ENCODE data around the gene CCDC88C.
"Not testable (repeated sequence)": the region's sequence is repeated elsewhere in the genome, so short reads cannot be mapped to it uniquely, and the experiment has no call there.

Gene CCDC88C

DNA sequence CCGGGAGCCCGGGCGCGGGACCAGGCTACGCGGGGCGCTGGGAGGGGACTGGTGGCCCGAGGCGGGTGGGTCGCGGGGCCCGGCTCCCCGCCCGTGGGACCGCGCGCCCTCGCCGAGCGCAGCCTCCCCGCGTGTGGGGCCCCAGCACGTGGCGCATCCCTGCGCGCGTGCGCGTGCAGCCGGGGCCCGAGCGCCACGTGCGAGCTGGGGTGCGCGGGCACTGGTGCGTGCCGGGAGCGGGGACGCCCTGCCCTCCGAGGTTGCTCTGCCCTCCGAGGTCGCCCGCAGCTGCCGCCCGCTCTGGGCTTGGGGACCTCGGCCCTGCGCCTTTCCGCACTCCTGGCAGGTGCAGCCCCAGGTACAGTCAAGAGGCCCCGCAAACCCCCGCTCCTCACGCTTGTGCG lies 365 bp upstream of the CCDC88C start:
- FAIRE-seq: no peak

DNA sequence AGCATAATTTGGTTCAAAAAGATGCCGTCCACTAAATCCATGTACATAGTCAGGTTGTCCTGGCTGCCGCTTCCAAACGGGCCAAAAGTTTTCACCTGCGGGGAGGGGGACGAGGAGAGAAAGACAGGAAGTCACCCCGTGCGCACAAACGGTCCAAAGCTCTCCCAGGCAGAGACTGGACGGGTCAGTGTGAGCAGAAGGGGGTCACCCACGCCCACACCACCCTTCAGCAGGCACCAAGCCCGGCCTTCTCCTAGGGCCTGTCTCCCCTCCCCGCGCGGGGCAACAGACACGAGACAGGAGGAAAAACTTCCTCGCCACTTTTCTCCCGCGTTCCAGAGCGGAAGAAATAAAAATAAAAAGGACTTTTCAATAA lies 888 bp downstream of the CCDC88C start:
- no peak for FAIRE-seq

DNA sequence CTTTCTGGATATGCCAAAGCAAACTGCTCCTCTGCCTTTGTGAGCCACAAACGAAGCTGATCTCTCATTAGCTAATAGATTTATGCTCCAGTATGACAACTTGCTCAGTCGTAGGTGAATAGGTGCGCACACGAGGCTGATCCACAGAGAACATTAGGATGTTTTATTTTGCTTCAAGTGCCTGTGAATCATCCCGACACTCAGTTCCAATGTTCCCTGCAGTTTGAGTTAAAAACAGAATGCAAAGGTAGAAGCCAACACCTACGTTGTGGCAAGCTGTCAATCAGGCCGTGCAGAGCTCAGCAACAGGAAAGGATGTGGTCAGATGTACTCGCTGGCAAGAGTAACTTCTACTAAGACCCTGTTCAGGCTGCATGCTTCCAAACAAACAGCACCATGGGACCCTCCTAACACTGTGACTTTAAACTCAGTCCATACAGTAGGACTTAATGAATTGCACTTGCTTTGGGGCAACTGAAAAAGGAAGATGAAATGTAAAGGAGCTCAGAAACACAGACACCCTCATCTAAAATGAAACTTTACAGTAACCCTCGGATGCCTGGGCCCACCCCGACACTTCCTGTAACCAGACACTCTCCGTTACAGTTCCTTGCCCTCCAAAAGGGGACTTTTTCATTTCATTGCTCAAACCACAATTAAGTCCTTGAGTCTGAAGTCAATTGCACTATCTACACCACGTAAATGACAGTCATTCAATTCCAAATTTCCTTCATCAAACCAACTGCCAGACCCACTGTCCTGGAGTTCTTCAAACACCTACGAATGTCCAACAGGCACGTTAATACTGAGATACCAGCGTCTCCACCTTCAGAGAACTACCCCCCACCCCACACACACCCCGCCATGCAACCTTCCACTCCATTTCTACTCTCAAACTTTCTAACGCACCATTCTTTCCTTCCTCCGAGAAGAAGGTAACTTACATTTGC lies 1.6 kb downstream of the CCDC88C start:
- no peak for FAIRE-seq

GRCh38 chr14:91414475-91414833 lies 3.2 kb downstream of the CCDC88C start:
- FAIRE-seq: no peak

DNA sequence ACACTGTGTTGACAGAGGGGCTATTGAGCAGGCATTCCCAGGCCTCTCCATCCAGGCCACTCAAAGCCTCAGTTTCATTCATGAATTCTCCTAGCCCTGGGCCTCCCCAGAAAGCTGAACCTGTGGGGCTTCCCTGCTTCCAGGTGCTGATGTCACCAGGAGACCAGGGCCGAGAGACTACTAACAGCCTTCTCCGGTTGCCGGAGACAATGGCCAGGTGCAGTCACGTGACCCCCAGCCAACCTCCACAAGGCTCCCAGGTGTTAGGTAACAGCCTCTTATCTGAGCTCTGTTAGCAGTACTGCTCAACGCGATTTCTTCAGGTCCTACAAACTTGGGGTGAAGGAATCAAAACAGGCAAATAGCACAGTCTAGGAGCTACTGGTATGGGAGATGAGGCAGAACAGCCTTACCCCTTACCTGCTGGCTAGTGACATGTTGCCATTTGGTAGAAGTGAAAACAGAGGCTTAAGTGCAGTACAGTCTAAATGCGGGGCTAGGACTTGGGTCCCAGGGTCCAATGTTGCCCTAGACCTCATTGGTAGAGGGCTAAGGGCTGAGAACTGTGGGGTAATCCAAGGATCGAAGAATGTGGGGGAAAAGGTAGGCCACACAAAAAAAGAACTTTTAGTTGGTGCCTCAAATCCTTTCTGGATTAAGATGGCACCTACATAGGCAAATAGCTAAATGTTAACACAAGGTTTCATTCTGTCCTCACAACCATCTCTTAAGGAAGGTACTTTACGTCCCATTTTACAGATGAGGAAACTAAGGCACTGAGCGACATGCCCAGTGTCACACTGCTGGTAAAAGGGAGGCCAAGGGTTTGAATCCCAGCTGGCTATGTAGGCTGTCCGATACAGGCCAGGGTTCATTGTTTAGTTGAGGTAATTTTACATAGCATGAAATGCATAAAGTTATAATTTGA lies 3.8 kb downstream of the CCDC88C start:
- FAIRE-seq: no peak

GRCh38 chr14:91412939-91413338 lies 4.7 kb downstream of the CCDC88C start:
- no peak for FAIRE-seq

- no peak for FAIRE-seq
Observed at GRCh38 chr14:91410771-91411536, 6.7 kb downstream of the CCDC88C start.

GRCh38 chr14:91409928-91410718 lies 7.5 kb downstream of the CCDC88C start:
- FAIRE-seq: no peak

- FAIRE-seq: not testable (repeated sequence)
Observed at GRCh38 chr14:91409240-91409639, 8.4 kb downstream of the CCDC88C start.

GRCh38 chr14:91406982-91407381 lies 10.6 kb downstream of the CCDC88C start:
- FAIRE-seq: no peak

- no peak for FAIRE-seq
Observed at GRCh38 chr14:91406451-91406850, 11.2 kb downstream of the CCDC88C start.

DNA sequence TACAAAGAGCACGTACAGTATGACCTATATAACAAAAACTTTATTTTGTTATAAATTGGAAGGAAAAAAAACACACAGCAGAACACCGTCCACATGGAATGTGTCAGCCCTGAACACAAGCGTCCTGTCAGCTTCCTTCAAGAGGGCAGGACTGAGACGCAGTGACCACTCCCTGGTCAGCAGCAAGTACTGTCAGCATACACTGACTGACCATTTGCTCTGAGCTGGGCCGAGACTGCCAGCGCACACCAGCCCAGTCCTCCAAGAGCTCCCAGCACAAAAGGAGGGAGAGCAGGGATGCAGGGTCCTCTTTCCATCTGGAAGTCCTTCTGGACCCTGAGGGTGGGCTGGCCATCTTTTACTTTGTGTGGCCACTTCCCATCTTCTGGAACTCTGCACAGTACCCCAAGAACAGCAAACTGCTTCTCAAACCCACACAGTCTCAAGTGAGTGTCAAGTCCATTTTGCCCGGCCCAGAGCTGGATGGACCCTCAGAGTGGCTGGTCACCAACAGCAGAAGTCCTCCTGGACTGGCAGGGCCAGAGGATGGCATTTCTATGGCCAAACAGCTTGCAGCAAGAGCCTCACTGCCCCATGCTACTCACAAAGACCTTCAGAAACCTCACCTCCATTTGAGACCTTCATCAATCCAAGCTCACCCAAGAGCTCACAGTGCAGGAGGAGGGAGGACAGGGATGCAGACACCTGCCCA lies 11.7 kb downstream of the CCDC88C start:
- no peak for FAIRE-seq

DNA sequence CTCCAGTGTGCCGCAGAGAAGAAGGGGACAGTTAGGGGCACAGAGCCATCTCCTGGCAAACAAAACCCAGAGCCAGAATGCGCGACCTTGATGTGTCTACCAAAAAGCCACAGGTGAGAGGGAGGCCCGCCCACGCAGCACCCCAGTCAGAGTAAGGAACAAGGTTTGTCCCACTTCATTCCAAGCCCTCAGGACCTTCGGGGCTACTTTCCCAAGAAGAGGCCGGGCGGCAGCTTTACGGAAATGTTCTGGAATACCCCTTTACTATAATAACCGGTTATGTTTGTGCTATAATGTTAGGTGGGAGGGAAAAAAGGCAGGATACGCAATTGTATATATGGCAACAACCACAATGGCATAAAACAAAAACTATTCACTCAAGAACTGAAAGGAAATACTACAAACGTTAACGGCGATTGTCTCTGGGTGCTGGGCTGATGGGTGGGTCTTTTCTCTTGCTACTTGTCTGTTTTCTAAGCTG lies 12.3 kb downstream of the CCDC88C start:
- FAIRE-seq: no peak

DNA sequence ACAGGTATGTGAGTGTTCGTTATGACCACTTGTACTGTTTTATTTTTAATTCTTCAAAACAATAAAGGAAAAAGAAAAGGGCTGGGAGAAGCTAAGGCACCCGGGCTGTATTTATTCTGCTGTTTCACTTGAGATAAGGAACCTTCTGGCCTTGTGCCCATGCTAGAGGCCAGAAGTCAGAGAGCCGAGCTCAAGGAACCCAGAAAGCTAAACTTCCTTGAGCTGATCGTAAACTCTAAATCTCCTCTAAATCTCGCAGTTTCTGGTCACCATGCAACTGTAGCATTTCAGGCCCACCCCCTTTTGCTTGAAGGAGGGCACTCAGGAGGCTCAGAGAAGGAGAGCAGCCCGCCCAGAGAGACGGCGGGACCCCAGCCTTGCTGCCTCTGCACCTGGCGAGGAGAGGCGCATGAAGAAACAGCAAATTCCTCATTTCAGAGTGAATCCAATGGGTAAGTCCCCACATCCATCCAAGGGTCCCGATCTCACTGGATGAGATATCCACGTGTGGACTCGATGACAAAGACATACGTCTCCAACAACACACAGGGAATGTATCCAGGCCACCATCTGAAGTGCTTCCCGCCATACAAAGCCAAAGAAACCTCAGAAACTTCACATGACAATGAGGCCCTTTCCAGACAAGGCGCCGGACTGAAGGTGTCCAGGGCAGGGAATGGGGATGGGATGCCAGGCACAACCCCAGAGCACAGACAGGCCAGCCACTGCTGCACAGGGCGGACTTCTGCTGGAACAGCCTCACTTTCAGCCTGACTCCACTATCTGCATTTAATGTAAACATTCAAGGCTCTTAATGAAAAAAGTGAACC lies 14.6 kb downstream of the CCDC88C start:
- no peak for FAIRE-seq

DNA sequence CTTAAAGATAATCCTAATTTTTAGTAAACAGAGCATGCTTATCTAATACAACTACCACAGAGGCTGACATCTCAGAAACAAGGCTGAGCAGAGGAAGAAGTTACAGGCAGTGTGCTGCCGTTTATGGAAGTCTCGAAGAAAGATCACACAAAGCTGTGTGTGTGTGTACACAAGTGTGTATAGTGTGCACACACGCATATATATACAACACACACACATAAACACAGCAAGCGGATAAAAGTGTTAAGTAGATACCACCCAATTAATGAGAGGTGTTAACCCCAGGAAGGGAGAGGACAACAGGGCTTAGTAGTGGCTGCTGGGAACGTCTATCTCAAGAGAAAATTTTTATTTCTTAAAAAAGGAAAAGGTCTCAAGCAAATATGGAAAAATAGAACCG lies 15.3 kb downstream of the CCDC88C start:
- FAIRE-seq: no peak

- FAIRE-seq: no peak
Observed at GRCh38 chr14:91401751-91402150, 15.9 kb downstream of the CCDC88C start.

DNA sequence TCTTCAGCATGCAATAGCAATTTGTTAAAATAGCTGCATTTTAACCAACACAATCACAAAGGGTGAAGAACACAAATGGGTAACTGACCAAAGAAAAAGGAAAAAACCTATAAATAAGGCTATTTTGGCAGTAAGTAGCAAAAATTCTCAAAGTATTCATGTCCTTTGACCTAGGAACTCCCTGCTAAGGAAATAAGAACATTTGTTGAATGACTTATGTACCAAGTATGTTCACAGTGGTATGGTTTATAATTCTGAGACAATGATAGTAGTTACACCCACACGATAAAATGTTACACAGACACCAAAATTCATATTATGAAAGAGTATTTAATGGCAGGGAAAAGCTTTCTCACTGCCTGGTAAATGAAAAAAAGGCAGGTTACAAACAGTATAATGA lies 16.9 kb downstream of the CCDC88C start:
- no peak for FAIRE-seq

DNA sequence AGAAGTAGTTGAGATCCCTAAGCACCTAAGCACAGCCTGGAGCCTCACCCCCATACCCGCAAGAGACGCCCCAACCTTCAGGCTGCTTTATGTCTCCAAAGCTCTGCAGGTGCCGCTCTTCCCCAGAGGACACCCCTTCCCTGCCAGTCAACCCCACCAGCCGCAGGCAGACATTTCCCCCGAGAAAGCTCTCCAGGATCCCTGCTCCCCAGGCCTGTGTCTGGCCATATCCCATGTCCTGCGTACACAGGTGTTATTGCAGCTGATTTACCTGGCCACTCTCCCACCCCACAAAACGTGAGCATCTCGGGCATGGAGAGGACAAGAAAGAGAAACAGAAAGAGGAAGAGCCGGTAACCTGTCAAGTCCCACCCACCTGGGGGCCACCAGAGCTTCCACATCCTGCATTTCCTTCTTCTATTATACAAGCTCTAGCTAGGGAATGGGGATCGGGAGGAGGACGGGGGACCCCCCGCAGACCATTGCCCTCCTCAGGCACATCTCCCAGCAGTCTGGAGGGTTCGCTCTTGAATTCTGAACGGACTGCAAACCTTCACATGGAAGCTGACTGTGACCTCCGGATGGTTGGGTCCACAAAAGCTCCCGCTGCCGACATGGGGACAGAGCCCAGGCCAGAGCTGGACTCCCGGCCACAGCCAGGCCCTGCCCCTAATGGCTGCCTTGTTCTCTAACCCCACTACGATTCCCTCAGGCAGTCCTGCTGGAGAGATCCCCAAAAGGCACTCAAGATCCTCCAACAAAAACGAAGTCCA lies 17.6 kb downstream of the CCDC88C start:
- no peak for FAIRE-seq

DNA sequence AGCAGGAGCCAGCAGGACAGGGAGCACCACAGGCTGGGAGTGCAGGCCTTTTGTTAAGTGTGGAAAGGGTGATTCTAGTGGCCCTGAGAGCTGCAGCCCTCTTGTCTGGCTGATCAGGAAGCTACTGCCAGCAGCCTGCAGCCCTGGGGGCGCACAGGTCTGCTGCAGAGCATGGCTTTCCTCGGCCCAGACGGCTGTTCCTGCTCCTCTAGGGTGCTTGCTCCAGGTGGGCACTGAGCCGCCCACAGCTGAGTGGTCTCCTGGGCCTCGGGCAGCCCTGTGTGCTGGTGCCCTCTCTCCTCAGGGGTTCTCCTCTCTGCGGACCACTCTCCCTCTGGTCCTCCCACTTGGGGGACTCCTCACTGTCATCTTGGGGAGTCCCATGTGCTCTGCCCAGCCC lies 18.9 kb downstream of the CCDC88C start:
- no peak for FAIRE-seq
